Neural crest cell (in vitro differentiated cells): Measurements from ENCODE around the gene CACTIN. TPM values are rescaled to one million over a fixed set of nuclear protein-coding genes. Genes with fewer than 3 reads are reported as not detected.

Experiments
- DNase-seq: peaks from one replicate; pipeline ENCODE4 v3.0.0; 2021; ENCODE audit warnings: low read depth, mixed read lengths, low spot score
- H3K27ac Mint-ChIP-seq: one replicate; pipeline ENCODE4 v1.8.0; 2021; ENCODE audit warnings: mild to moderate bottlenecking, mixed read lengths; ENCODE audit not compliant: unreplicated experiment
- H3K27me3 Mint-ChIP-seq: 2 replicates; pipeline ENCODE4 v1.8.0; 2021; ENCODE audit warnings: low read depth, mild to moderate bottlenecking, mixed read lengths
- H3K36me3 Mint-ChIP-seq: 2 replicates; pipeline ENCODE4 v1.8.0; 2021; ENCODE audit warnings: low read depth, mild to moderate bottlenecking, mixed read lengths
- H3K4me1 Mint-ChIP-seq: 2 replicates; pipeline ENCODE4 v1.8.0; 2021; ENCODE audit warnings: mixed read lengths
- H3K4me3 Mint-ChIP-seq: one replicate; pipeline ENCODE4 v1.8.0; 2021; ENCODE audit warnings: mild to moderate bottlenecking, mixed read lengths
- H3K9me3 Mint-ChIP-seq: 2 replicates; pipeline ENCODE4 v1.8.0; 2021; ENCODE audit warnings: mixed read lengths
- CTCF ChIP-seq: fragments of 200-600 bp; sonication (generic); conservative IDR thresholded peaks from 2 replicates; pipeline ENCODE4 v1.5.0; 2021; ENCODE audit warnings: antibody characterized with exemption, mild to moderate bottlenecking
- total RNA-seq: library from RNA; stranded (reverse); gene quantifications from 2 replicates; pipeline ENCODE4 v1.2.1, GENCODE V29; 2021

The CACTIN gene
- total RNA-seq, 1 donor from 2014 or later, result 33.5 TPM

GRCh38 chr19:3620817-3621547 is 5.6 kb downstream of the CACTIN start:
- TF ChIP-seq CTCF, result no peak
- DNase-seq, result no peak
- H3K4me1 Mint-ChIP-seq, result peaks cover 12% of the 10 kb centered on the region
- no peaks in the 10 kb centered on the region for H3K36me3 Mint-ChIP-seq
- H3K27ac Mint-ChIP-seq, result no peak overlapping the region
- H3K9me3 Mint-ChIP-seq, result no peaks in the 10 kb centered on the region
- no peak overlapping the region for H3K4me3 Mint-ChIP-seq
- H3K27me3 Mint-ChIP-seq, result no peaks in the 10 kb centered on the region

- no peaks in the 10 kb centered on the region for H3K36me3 Mint-ChIP-seq
- no peak for DNase-seq
These were observed 6.3 kb downstream of the CACTIN start for GRCh38 chr19:3620145-3620816.

GRCh38 chr19:3619631-3620012 is 7.0 kb downstream of the CACTIN start:
- peaks cover 5% of the 10 kb centered on the region for H3K4me1 Mint-ChIP-seq
- H3K27ac Mint-ChIP-seq, result no peak overlapping the region
- no peaks in the 10 kb centered on the region for H3K27me3 Mint-ChIP-seq
- no peak for TF ChIP-seq CTCF
- DNase-seq, result no peak
- no peaks in the 10 kb centered on the region for H3K36me3 Mint-ChIP-seq
- H3K4me3 Mint-ChIP-seq, result no peak overlapping the region
- H3K9me3 Mint-ChIP-seq, result no peaks in the 10 kb centered on the region

More at GRCh38 chr19:3620145-3620816, 6.3 kb downstream of the CACTIN start:
- TF ChIP-seq CTCF, result no peak
- Mint-ChIP-seq H3K4me1 (peaks cover 8% of the 10 kb centered on the region), H3K4me3 (no peak overlapping the region), H3K27ac (no peak overlapping the region), H3K27me3 (no peaks in the 10 kb centered on the region), H3K9me3 (no peaks in the 10 kb centered on the region)

GRCh38 chr19:3618811-3619630 is 7.6 kb downstream of the CACTIN start:
- Mint-ChIP-seq H3K4me1 (no peaks in the 10 kb centered on the region), H3K36me3 (no peaks in the 10 kb centered on the region), H3K27ac (no peak overlapping the region), H3K9me3 (no peaks in the 10 kb centered on the region), H3K4me3 (no peak overlapping the region), H3K27me3 (no peaks in the 10 kb centered on the region)
- no peak for DNase-seq
- no peak for TF ChIP-seq CTCF

DNA sequence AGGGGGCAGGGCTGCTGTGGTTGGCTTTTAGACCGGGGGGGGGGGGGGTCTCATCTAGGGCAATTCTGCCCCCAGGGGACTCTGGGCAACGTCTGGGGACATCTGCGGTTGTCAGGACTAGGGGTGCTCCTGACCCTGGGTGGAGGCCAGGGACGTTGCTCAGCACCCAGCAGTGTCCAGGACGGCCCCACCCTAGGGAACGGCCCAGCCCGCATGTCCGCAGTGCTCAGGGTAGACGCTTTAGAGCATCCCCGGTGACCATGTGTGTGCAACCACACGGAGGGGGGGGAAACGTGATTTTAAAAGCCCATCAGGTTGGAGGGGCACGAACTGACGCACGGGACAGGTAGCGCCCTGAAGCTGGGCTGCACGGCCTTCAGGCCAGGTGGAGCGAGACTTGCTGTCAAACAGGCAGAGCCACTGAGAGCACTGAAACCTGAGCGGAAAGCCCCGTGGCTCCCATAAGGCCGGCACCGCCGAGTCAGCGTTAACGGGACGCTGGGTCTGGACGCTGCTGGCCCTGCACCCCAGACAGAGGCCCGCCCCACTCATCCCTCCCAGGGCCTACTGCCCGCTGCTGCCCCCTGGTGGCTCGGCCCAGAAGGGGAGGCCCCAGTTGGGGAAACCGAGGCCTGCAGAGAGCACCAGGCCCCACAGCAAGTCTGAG is 8.3 kb downstream of the CACTIN start:
- no peaks in the 10 kb centered on the region for H3K27me3 Mint-ChIP-seq
- peak; percentile 48 for DNase-seq
- peak; percentile 76 for TF ChIP-seq CTCF
- no peak overlapping the region for H3K4me3 Mint-ChIP-seq
- H3K27ac Mint-ChIP-seq, result no peak overlapping the region
- H3K4me1 Mint-ChIP-seq, result no peaks in the 10 kb centered on the region
- H3K9me3 Mint-ChIP-seq, result no peaks in the 10 kb centered on the region
- H3K36me3 Mint-ChIP-seq, result no peaks in the 10 kb centered on the region
